Activated CD8-positive, alpha-beta memory T cell treated with anti-CD3 and anti-CD28 coated beads, Interleukin-2, amount 10 ng/mL, durations not matched to agents 7 days and 5 days (primary cell): Measurements from ENCODE around the gene TMEM191C. TPM values are rescaled to one million over a fixed set of nuclear protein-coding genes. Genes with fewer than 3 reads are reported as not detected.
"Not testable (repeated sequence)": the region's sequence is repeated elsewhere in the genome, so short reads cannot be mapped to it uniquely, and the experiment has no call there.

ENCODE experiments used
- ATAC-seq: fragments of 150-1000 bp; cut with Tn5 transposase; one replicate; pipeline ENCODE4 v1.10.0; 2021; ENCODE audit warnings: moderate library complexity
- CTCF ChIA-PET: fragments of 350-600 bp; sonication (Branson Sonifier 250); formaldehyde crosslinking; loops from one replicate; lab custom pipeline; 2021; ENCODE audit warnings: antibody characterized with exemption; lab: Charles Lee
- DNase-seq: peaks from one replicate; pipeline ENCODE4 v3.0.0-alpha.2; 2020
- H3K27ac Mint-ChIP-seq: one replicate; pipeline ENCODE4 v1.8.0; 2021; ENCODE audit warnings: mild to moderate bottlenecking, mixed read lengths
- H3K27me3 Mint-ChIP-seq: one replicate; pipeline ENCODE4 v1.8.0; 2021; ENCODE audit warnings: mixed read lengths
- H3K36me3 Mint-ChIP-seq: one replicate; pipeline ENCODE4 v1.8.0; 2021; ENCODE audit warnings: mild to moderate bottlenecking, mixed read lengths
- H3K4me1 Mint-ChIP-seq: one replicate; pipeline ENCODE4 v1.8.0; 2021; ENCODE audit warnings: mixed read lengths
- H3K4me3 Mint-ChIP-seq: one replicate; pipeline ENCODE4 v1.8.0; 2021; ENCODE audit warnings: mild to moderate bottlenecking, moderate library complexity, mixed read lengths
- H3K9me3 Mint-ChIP-seq: one replicate; pipeline ENCODE4 v1.8.0; 2022; ENCODE audit warnings: low read depth, mixed read lengths
- total RNA-seq, 2 experiments: library from RNA; stranded (reverse); gene quantifications; one replicate each; pipeline ENCODE4 v1.2.3, GENCODE V29; 2021

Gene TMEM191C
- total RNA-seq, 2 experiments from 2014 or later: 0.99 to 1.1 TPM

DNA sequence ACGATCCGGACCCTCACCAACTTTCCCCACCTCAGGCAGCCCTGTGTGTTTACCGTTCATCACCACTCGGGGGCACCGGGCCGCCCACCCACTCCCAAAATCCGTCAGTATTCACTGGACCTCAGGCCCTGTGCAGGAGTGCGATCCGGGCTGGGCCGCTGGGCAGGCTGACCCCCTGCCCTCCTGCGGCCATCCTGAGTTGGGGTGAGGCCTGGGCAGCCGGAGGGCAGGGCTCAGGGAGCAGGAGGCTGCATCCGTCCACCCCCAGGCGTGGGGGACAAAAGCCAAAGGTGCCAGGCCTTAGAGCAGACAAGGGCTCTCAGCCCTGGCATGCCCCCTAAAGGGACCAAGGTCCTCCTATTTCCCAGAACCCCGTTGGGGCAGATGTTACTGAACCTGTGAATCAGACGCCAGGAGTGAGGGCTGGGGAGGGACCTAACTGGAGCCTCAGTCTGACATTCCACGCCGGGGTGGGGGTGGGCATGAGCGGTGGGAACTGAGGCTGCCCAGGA lies 16.8 kb upstream of the TMEM191C start:
- Mint-ChIP-seq H3K27ac (no peak overlapping the region), H3K4me3 (no peak overlapping the region), H3K9me3 (no peaks in the 10 kb centered on the region), H3K36me3 (no peaks in the 10 kb centered on the region), H3K27me3 (no peaks in the 10 kb centered on the region), H3K4me1 (no peaks in the 10 kb centered on the region)
- CTCF ChIA-PET: no interaction called here
- DNase-seq: peak; percentile 8
- no peak for ATAC-seq

DNA sequence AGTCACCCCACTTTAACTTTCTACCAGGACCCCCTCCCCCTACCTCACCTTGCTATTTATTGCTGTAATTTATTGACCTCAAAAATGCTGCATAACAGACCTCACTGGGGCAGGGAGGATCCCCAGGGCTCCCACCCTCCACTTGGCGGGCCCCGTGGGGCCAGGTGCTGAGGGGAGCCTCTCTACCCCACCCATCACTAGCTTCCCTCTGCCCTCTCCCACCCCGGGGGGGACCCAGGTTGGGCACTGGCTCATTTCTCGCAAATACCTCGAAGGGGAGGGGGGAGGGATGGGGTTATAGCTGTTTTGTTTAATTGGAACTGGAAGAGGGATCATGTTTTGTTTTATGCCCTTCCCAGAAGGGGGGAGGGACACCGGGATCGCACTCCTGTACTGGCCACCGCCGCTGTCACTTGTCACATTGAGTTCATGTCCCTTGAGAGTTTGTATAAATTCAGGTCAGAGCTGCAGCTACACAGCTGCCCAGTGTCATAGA lies 16.3 kb upstream of the TMEM191C start:
- no peak overlapping the region for H3K4me3 Mint-ChIP-seq
- H3K4me1 Mint-ChIP-seq: no peaks in the 10 kb centered on the region
- no peaks in the 10 kb centered on the region for H3K36me3 Mint-ChIP-seq
- ATAC-seq (no peak), DNase-seq (peak; percentile 22)
- CTCF ChIA-PET: no interaction called here
- H3K27ac Mint-ChIP-seq: no peak overlapping the region
- H3K9me3 Mint-ChIP-seq: no peaks in the 10 kb centered on the region
- no peaks in the 10 kb centered on the region for H3K27me3 Mint-ChIP-seq

DNA sequence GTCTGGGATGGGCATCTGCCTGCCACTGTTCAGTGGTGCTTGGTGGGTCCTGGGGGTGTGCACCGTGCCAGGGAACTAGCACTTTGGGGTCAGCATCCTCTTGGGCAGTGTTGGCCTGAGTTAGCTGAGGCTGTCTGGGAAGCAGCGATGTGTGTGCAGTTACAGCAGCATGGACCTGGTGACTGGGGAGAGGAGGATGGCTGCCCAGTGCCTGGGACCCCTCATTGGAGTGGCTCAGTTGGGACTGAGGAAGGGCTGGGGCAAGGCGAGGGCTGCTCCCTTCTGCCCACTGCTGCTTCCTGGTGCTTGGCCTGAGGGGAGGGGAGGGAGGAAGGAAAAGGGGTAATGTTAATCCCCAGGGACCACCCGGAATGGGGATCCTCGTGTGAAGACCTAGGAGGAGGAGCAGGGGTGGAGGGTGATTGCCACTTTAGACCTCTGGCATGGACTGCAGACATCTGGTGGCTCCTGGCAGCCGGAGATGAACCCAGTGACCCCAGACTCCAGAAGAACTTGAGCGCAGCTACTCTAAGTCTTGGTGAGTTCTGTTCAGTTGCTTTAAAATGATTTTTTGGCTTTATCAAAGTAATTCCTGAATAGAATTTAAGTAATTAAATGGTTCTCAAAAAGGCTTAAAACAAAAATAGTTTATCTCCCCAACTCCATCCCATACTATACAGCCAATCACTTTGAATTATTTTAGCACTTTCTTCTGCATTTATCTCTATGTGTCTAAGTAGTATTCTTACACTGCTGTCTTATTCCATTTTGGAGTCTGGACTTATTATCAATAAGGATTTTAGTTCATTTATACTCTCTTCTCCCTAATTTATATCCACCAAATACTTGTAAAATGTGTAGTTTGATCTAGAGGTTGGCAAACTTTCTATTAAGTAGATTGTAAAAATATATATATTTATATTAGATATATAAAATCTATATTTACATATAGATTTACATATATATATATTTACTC lies 15.4 kb upstream of the TMEM191C start:
- ATAC-seq: no peak
- Mint-ChIP-seq H3K27me3 (no peaks in the 10 kb centered on the region), H3K4me1 (no peaks in the 10 kb centered on the region), H3K4me3 (no peak overlapping the region), H3K36me3 (no peaks in the 10 kb centered on the region), H3K27ac (no peak overlapping the region), H3K9me3 (no peaks in the 10 kb centered on the region)
- CTCF ChIA-PET: no interaction called here
- DNase-seq: peak; percentile 23

DNA sequence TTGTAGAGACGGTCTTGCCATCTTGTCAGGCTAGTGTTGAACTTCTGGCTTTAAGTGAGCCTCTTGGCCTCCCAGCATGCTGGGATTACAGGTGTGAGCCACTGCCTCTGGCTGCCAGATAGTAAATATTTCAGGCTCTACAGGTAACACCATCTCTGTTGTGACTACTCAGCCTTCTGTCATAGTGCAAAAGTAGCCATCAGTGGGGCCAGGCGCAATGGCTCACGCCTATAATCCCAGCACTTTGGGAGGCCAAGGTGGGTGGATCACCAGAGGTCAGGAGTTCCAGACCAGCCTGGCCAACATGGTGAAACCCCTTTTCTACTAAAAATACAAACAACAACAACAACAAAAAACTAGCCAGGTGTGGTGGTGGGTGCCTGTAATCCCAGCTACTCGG lies 14.5 kb upstream of the TMEM191C start:
- H3K4me3 Mint-ChIP-seq, H3K27ac Mint-ChIP-seq, CTCF ChIA-PET, H3K9me3 Mint-ChIP-seq, H3K27me3 Mint-ChIP-seq, H3K36me3 Mint-ChIP-seq, H3K4me1 Mint-ChIP-seq, ATAC-seq: not testable (repeated sequence)
- peak; percentile 29 for DNase-seq

DNA sequence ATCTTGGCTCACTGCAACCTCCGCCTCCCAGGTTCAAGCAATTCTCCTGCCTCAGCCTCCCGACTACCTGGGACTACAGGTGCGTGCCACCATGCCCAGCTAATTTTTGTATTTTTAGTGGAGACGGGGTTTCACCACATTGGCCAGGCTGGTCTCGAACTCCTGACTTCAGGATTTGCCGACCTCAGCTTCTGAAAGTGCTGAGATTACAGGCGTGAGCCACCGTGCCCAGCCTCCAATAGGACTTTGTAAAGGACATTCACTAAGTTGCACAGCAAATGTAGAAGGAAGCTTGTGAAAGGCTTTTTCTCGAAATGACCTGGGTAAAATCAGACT lies 12.2 kb upstream of the TMEM191C start:
- H3K36me3 Mint-ChIP-seq, DNase-seq, CTCF ChIA-PET, H3K27ac Mint-ChIP-seq, H3K9me3 Mint-ChIP-seq, ATAC-seq, H3K27me3 Mint-ChIP-seq, H3K4me1 Mint-ChIP-seq, H3K4me3 Mint-ChIP-seq: not testable (repeated sequence)

DNA sequence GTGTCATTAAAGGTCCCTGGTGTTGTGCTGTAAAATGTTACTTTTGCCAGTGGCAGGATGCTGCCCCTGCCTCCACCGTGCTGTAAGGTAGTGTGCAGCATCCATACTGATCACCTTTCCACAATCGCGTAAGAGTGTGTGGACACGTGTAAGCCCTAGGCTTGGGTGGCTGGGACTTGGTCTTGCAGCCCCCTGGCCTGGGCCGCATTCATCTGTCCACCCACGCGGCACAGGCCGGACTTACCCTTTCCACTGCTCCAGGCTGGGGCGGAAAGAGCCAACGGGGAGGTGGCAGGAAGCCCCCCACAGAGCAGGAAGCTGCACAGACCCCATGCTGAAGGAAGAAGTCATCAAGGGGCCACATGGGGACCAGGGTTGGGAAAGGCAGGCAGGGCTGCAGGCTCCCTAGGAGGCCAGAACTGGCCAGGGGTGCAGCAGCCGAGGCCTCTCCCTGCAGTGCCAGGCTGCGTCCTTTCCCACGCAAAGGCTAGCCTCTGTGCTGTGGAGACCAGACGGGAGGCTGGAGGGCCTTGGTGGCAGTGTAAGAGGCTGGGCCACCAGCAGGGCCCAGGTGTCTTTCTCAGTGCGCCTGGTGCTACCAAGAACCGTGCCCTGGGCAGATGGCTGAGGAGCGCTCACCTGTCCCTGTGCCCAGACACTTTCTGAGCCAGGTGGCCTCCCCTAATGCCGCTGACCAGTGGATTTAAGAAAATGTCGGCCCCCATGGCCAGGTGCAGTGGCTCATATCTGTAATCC lies 11.7 kb upstream of the TMEM191C start:
- CTCF ChIA-PET: no interaction called here
- ATAC-seq (no peak), DNase-seq (no peak)
- H3K4me1 Mint-ChIP-seq: no peaks in the 10 kb centered on the region
- no peaks in the 10 kb centered on the region for H3K9me3 Mint-ChIP-seq
- no peaks in the 10 kb centered on the region for H3K36me3 Mint-ChIP-seq
- no peak overlapping the region for H3K27ac Mint-ChIP-seq
- H3K27me3 Mint-ChIP-seq: no peaks in the 10 kb centered on the region
- H3K4me3 Mint-ChIP-seq: no peak overlapping the region

DNA sequence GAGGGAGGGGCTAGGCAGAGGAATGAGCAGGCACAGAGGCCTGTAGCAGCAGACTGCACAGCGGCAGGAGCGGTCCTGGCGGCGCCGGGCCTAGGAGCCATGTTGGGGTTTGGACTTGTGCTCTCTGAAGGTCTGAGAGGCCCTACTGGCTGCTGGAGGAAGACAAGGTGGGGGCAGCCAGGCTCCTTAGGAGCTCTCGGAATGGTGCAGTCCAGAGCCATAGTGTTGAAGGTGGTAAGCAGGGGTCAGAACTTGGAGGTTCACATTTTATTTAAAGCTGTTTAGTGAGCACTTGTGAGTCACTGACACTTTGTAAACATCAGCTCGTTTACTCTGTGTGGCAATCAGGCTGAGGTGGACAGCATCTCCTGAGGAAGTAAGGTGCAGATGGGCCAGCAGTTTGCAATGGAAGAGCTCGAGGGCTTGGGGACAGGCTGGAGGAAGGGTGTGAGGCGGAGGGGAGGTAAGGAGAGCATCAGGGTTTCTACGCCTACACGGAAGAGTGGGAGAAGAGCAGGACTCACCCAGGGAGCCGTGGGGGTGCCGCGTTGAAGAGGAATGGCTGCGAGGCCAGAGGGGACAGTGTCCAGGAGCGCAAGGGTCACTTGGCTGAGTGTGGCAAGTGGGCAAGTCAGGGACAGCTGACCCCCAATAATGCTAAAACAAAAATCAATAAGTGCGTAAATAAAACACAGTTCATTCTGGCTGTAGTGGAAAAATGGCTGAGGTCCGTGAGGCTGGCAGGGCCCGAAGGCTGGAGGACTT lies 10.0 kb upstream of the TMEM191C start:
- H3K4me3 Mint-ChIP-seq: no peak overlapping the region
- ATAC-seq (no peak), DNase-seq (no peak)
- no peaks in the 10 kb centered on the region for H3K27me3 Mint-ChIP-seq
- H3K27ac Mint-ChIP-seq: no peak overlapping the region
- H3K9me3 Mint-ChIP-seq: no peaks in the 10 kb centered on the region
- CTCF ChIA-PET: no interaction called here
- H3K4me1 Mint-ChIP-seq: no peaks in the 10 kb centered on the region
- H3K36me3 Mint-ChIP-seq: no peaks in the 10 kb centered on the region

DNA sequence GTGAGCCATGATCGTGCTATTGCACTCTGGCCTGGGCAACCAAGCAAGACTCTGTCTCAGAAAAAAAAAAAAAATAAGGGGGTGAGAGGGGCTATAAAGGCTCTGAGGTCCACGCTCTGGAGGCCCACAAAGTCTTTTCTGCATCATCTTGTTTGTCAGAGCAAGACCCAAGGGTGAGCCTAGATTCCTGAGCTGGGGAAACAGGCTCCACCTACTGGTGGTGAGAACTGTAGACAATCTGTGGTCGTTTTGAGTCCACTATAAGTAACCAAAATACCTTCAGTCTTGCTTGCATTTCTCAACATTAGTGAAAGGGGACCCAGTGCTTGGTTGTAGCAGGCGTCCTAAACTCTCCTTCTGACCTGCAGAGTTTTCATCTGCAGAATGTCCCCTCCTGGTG lies 4.5 kb upstream of the TMEM191C start:
- H3K9me3 Mint-ChIP-seq, H3K36me3 Mint-ChIP-seq, H3K4me3 Mint-ChIP-seq, ATAC-seq, H3K4me1 Mint-ChIP-seq, DNase-seq, CTCF ChIA-PET, H3K27me3 Mint-ChIP-seq, H3K27ac Mint-ChIP-seq: not testable (repeated sequence)

DNA sequence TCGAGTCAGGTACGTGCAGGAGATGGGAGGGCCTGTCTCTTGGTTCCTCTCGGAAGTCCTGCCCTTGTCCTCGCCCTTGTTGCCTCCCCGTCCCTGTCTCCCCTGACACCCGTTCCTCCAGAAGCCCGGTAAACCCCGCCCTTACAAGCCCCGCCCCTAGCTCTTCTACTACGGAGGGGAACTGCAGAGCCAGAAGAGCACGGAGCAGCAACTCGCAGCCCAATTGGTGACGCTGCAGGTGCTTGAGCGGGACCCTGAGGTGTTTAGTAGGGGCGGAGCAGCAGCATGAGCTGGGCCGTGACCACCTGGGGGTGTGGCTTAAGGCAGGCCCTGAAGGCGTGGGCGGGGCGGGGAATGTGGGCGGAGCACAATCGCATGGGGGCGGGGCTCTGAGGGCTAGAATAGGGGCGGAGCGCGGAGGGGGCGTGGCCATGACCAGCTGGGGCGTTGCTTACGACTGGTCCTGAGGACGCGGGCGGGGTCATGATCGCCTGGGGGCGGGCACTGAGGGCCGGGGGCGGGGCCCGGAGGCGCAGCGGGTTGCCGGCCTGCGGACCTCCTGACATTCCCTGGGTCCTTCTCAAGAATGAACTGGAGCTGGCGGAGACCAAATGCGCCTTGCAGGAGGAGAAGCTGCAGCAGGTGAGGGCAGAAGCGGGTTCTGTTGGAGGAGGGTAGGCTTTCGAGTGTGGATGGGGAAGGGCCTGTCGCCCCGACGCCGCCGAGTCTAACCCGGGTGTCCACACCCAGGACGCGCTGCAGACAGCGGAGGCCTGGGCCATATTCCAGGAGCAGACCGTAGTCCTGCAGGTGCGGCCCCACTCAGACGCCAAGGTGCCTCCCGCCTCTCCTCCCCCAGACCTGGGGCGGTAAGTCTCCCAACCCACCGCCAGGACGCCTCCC lies 1.3 kb downstream of the TMEM191C start:
- DNase-seq (peak; percentile 96), ATAC-seq (peak; percentile 92)
- H3K36me3 Mint-ChIP-seq, H3K27me3 Mint-ChIP-seq, CTCF ChIA-PET, H3K4me1 Mint-ChIP-seq, H3K9me3 Mint-ChIP-seq: not testable (repeated sequence)
- Mint-ChIP-seq H3K27ac (peak overlapping the region; percentile 95), H3K4me3 (peak overlapping the region; percentile 79)

DNA sequence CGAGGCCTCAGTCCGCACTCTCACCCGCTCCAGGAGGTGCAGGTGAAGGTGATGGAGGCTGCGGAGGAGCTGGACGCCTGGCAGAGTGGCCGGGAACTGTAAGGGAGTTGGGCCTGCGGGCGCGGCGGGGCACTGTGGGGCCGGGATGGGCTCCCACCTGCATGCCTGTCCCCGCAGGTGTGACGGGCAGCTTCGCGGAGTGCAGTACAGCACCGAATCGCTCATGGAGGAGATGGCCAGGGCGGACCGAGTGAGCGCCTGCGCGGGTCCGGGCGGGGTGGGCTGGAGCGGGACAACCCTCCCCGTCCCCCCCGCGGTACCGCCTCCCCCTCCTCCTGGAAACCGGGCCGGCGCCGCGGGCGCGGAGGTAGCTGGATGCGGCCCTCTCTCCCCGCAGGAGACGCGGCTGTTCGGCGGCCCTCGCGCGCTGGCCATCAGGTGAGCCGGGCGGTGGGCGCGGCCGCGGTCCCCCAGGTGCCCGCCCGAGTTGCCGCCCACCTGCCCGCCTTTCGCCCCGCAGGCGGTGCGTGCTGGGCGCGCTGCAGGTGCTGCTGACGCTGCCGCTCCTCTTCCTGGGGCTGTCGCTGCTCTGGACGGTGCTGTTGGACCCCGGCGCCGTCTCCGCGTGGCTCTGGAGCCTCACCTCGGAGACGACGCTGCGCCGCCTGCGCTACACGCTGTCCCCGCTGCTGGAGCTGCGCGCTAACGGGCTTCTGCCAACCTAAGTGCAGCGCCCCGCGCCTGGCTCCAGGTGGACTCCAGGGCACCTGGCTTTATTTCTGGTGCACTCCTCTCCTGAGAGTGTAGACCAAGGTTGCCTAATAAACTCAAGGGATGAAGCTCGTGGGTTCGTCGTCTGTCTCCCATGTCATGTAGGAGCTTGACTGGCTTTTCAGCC lies 2.2 kb downstream of the TMEM191C start:
- H3K27me3 Mint-ChIP-seq, ATAC-seq, H3K9me3 Mint-ChIP-seq, H3K4me1 Mint-ChIP-seq, DNase-seq, CTCF ChIA-PET, H3K27ac Mint-ChIP-seq, H3K4me3 Mint-ChIP-seq, H3K36me3 Mint-ChIP-seq: not testable (repeated sequence)

DNA sequence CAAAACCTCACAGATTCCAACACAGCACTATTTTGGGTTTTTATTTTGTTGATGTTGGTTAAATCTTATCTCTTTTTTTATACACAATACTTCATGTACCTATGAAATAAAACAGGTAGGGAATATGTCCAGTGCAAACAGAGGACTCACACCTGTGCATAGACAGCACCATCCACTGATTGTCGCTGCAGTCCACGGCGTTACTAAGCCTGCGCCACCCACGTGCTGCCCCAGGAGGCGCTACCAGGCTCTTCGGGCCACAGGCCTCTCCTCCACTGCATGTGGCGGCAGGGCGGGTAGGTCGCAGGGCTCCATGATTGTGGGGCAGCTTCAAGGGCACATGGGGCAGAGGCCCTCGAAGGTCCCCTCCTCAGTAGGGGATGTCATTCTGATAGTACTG lies 5.8 kb downstream of the TMEM191C start:
- CTCF ChIA-PET: not testable (repeated sequence)

DNA sequence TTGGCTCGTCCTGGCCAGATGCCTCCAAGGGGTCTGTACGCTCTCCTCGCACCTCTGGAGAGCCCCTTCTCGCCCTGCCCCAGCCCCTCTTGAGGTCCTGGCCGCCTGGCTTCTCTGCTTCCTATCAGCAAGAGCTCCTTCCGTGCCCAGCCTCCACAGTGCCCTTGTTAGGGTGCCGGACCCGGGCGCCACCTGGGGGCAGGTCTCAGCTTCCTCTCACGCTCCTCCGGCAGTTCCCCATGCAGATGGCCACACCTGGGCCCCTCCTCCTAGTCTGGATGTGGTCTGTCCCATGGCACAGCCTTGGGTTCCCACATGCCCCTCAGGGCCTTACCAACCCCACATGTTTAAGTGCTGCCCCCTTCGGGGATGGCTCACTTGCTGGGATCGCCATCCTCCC lies 6.5 kb downstream of the TMEM191C start:
- DNase-seq, H3K4me1 Mint-ChIP-seq, CTCF ChIA-PET, H3K27me3 Mint-ChIP-seq, H3K27ac Mint-ChIP-seq, H3K9me3 Mint-ChIP-seq, H3K36me3 Mint-ChIP-seq, H3K4me3 Mint-ChIP-seq, ATAC-seq: not testable (repeated sequence)

More for the DNA sequence above, 5.8 kb downstream of the TMEM191C start:
- not testable (repeated sequence) for DNase-seq, H3K36me3 Mint-ChIP-seq, H3K4me3 Mint-ChIP-seq, H3K4me1 Mint-ChIP-seq, ATAC-seq, H3K27me3 Mint-ChIP-seq, H3K27ac Mint-ChIP-seq, H3K9me3 Mint-ChIP-seq
